NCI-H1694 (cell line): ENCODE measurements around the gene DENND6B.
"Not testable (repeated sequence)": the region's sequence is repeated elsewhere in the genome, so short reads cannot be mapped to it uniquely, and the experiment has no call there.

Source experiments
- DNase-seq: peaks from one replicate; lab custom pipeline; 2025; lab: John Stamatoyannopoulos, UW

Gene DENND6B

GRCh38 chr22:50326956-50327710, at the start of gene DENND6B:
DENND6B (minus strand) TSS chr22:50327012; CDS start chr22:50326988, 24 bp downstream.
- no peak for DNase-seq

- no peak for DNase-seq
Measured at GRCh38 chr22:50376085-50376651, 49.4 kb upstream of the DENND6B start.

- DNase-seq, result no peak
Measured at GRCh38 chr22:50371101-50371648, 44.4 kb upstream of the DENND6B start.

- no peak for DNase-seq
Measured at GRCh38 chr22:50367778-50368500, 41.1 kb upstream of the DENND6B start.

- DNase-seq, result not testable (repeated sequence)
Measured at GRCh38 chr22:50363803-50364194, 37.0 kb upstream of the DENND6B start.

- no peak for DNase-seq
Measured at GRCh38 chr22:50363166-50363802, 36.5 kb upstream of the DENND6B start.

GRCh38 chr22:50361688-50362087, 34.9 kb upstream of the DENND6B start:
- DNase-seq, result no peak

- no peak for DNase-seq
Measured at GRCh38 chr22:50361222-50361621, 34.4 kb upstream of the DENND6B start.

- DNase-seq, result no peak
Measured at GRCh38 chr22:50360578-50360977, 33.8 kb upstream of the DENND6B start.

GRCh38 chr22:50357756-50358155, 30.9 kb upstream of the DENND6B start:
- no peak for DNase-seq

- no peak for DNase-seq
Measured at GRCh38 chr22:50357222-50357621, 30.4 kb upstream of the DENND6B start.

GRCh38 chr22:50356186-50356585, 29.4 kb upstream of the DENND6B start:
- DNase-seq, result no peak

GRCh38 chr22:50348058-50348457, 21.2 kb upstream of the DENND6B start:
- DNase-seq, result no peak

- DNase-seq, result no peak
Measured at GRCh38 chr22:50347157-50347556, 20.3 kb upstream of the DENND6B start.

GRCh38 chr22:50346470-50346869, 19.7 kb upstream of the DENND6B start:
- no peak for DNase-seq

- no peak for DNase-seq
Measured at GRCh38 chr22:50343541-50343935, 16.7 kb upstream of the DENND6B start.

- peak; percentile 53 for DNase-seq
Measured at GRCh38 chr22:50342651-50343540, 16.1 kb upstream of the DENND6B start, which contains the start of gene PPP6R2. PPP6R2 (plus strand) TSS chr22:50343327; CDS start chr22:50393909, 50,582 bp downstream.

GRCh38 chr22:50341977-50342650, 15.3 kb upstream of the DENND6B start:
- peak; percentile 94 for DNase-seq

GRCh38 chr22:50339945-50340879, 13.4 kb upstream of the DENND6B start:
- DNase-seq, result no peak
